HepG2 (cell line): ENCODE results near the gene SIRPB1. TPM values are rescaled to one million over a fixed set of nuclear protein-coding genes. Genes with fewer than 3 reads are reported as not detected.

Source experiments
- ATAC-seq: fragments of 200-7000 bp; cut with Tn5 transposase; 3 replicates; pipeline ENCODE4 v1.9.1; 2020; ENCODE audit warnings: mild to moderate bottlenecking, moderate library complexity
- BruUV-seq: library from RNA; stranded (reverse); fragments of 400-500 nt; replicated peaks from 2 replicates; lab custom pipeline; 2021; lab: Mats Ljungman, UMichigan
- CTCF ChIA-PET: fragments of 300-600 bp; formaldehyde crosslinking; extraction: SDS; loops from one replicate; lab custom pipeline; 2021; ENCODE audit warnings: low total read pairs, inconsistent platforms, low intra/inter-chr PET ratio; lab: Yijun Ruan, JAX
- POLR2A ChIA-PET: fragments of 350-600 bp; sonication (Branson Sonifier 250); formaldehyde crosslinking; loops from one replicate; lab custom pipeline; 2020; ENCODE audit warnings: antibody characterized with exemption, inconsistent platforms; lab: Yijun Ruan, JAX
- DNase-seq: peaks from one replicate; pipeline ENCODE4 v3.0.0-alpha.2; 2015; ENCODE audit warnings: low spot score
- FAIRE-seq: peaks from 3 replicates; lab custom pipeline; 2011; peaks lifted over from hg19 to GRCh38; lab: Jason Lieb, UNC
- H2AFZ ChIP-seq: one replicate; pipeline ENCODE4 v1.6.1; 2011; ENCODE audit warnings: low read length, inconsistent platforms
- H3K27ac ChIP-seq: fragments of 300-600 bp; 3 replicates; pipeline ENCODE4 v1.8.0; 2011; ENCODE audit warnings: mixed run types, mild to moderate bottlenecking, mixed read lengths, low read length, inconsistent platforms; ENCODE audit not compliant: insufficient read depth; ENCODE audit errors: extremely low read length
- H3K27me3 ChIP-seq, 2 experiments: fragments of 200-600 bp in 1 of 2; 2 replicates in 1 of 2; 3 replicates in 1 of 2; pipeline versions ENCODE4 v1.6.0 to v1.8.0; 2011; ENCODE audit warnings: low read length in 2 of 2, mild to moderate bottlenecking in 2 of 2, moderate library complexity in 2 of 2, inconsistent platforms in 1 of 2; ENCODE audit not compliant: insufficient read depth in 2 of 2, control insufficient read depth in 1 of 2
- H3K36me3 ChIP-seq, 2 experiments: fragments of 200-600 bp in 1 of 2; replicated peaks in 1 of 2; 2 replicates in 1 of 2; 3 replicates in 1 of 2; pipeline versions ENCODE4 v1.5.1 to v1.8.0; 2011; ENCODE audit warnings: low read length in 2 of 2, inconsistent platforms in 1 of 2; ENCODE audit not compliant: insufficient read depth in 2 of 2, control insufficient read depth in 1 of 2
- H3K4me1 ChIP-seq: 2 replicates; pipeline ENCODE4 v1.5.1; 2012; ENCODE audit warnings: low read length, inconsistent platforms; ENCODE audit not compliant: insufficient read depth
- H3K4me2 ChIP-seq: 2 replicates; pipeline ENCODE4 v1.6.0; 2011; ENCODE audit warnings: low read depth, low read length, inconsistent platforms
- H3K4me3 ChIP-seq, 3 experiments: fragments of 200-600 bp in 1 of 3; sonication (generic), shearing (Covaris generic) in 1 of 3; replicated peaks in 1 of 3; 2 replicates each; pipeline ENCODE4 v1.5.1; 2011 to 2016; ENCODE audit warnings: low read length in 3 of 3, inconsistent platforms in 2 of 3, low read depth in 2 of 3, mild to moderate bottlenecking in 2 of 3, control low read depth in 1 of 3, mixed read lengths in 1 of 3; ENCODE audit not compliant: insufficient read depth in 1 of 3
- H3K79me2 ChIP-seq: one replicate; pipeline ENCODE4 v1.6.1; 2011; ENCODE audit warnings: low read length, inconsistent platforms; ENCODE audit not compliant: insufficient read depth
- H3K9ac ChIP-seq: 2 replicates; pipeline ENCODE4 v1.6.0; 2011; ENCODE audit warnings: mild to moderate bottlenecking, low read depth, low read length, inconsistent platforms; ENCODE audit not compliant: insufficient read depth
- H3K9me3 ChIP-seq: 2 replicates; pipeline ENCODE4 v1.5.1; 2012; ENCODE audit warnings: mild to moderate bottlenecking, low read length
- H4K20me1 ChIP-seq: 2 replicates; pipeline ENCODE4 v1.6.0; 2011; ENCODE audit warnings: inconsistent platforms, mild to moderate bottlenecking, low read length, moderate library complexity; ENCODE audit not compliant: insufficient read depth
- HOXA3 ChIP-seq: sonication (generic); formaldehyde crosslinking; IDR thresholded peaks from 2 replicates; pipeline ENCODE4 v1.5.0; 2020; ENCODE audit warnings: missing genetic modification reagents
- NFE2 ChIP-seq: sonication (generic); formaldehyde crosslinking; IDR thresholded peaks from 2 replicates; pipeline ENCODE4 v1.4.0; 2020; ENCODE audit warnings: missing genetic modification reagents
- POLR2AphosphoS5 ChIP-seq: IDR thresholded peaks from 2 replicates; pipeline ENCODE4 v1.6.1; 2012; ENCODE audit warnings: low read depth, low read length
- RBM39 ChIP-seq: fragments of 200-400 bp; formaldehyde crosslinking; IDR thresholded peaks from one replicate; pipeline ENCODE4 v1.6.1; 2018; ENCODE audit warnings: antibody characterized with exemption, mild to moderate bottlenecking, low read depth, low read length; ENCODE audit not compliant: poor library complexity, severe bottlenecking
- STAG1 ChIP-seq: sonication (generic); formaldehyde crosslinking; IDR thresholded peaks from 2 replicates; pipeline ENCODE4 v1.4.0; 2020; ENCODE audit warnings: missing genetic modification reagents
- ZBTB21 ChIP-seq: sonication (generic); formaldehyde crosslinking; IDR thresholded peaks from 2 replicates; pipeline ENCODE4 v1.4.0; 2020; ENCODE audit warnings: missing genetic modification reagents
- ZIK1 ChIP-seq: sonication (generic); formaldehyde crosslinking; IDR thresholded peaks from 2 replicates; pipeline ENCODE4 v1.5.0; 2020; ENCODE audit warnings: mild to moderate bottlenecking, low read depth, missing genetic modification reagents, borderline replicate concordance
- ZNF672 ChIP-seq: sonication (generic); formaldehyde crosslinking; IDR thresholded peaks from 2 replicates; pipeline ENCODE4 v1.8.1; 2022; ENCODE audit warnings: missing genetic modification reagents
- ZZZ3 ChIP-seq: sonication (generic); formaldehyde crosslinking; IDR thresholded peaks from 2 replicates; pipeline ENCODE4 v1.4.0; 2020; ENCODE audit warnings: missing genetic modification reagents, mild to moderate bottlenecking, borderline replicate concordance
- WGBS: methylation state at CpG from one replicate; pipeline ENCODE4 v1.1.6; 2017; ENCODE audit warnings: low lambda C conversion rate; 5-methylcytosine and 5-hydroxymethylcytosine counted together
- in situ Hi-C: cut with HindIII; loops from 2 replicates; pipeline ENCODE4 v1.10.0; 2017; ENCODE audit warnings: low pct_unique_long_range_greater_than_20kb; ENCODE audit not compliant: extremely low pct_ligation_motif_present
- intact Hi-C: fragments of 100-400 bp; cut with micrococcal nuclease; formaldehyde crosslinking; loops from one replicate; pipeline ENCODE4 v1.10.0; 2022; ENCODE audit not compliant: unreplicated experiment
- polyA plus RNA-seq, 8 experiments: library from polyadenylated mRNA; depleted of rRNA in 3 of 8; stranded (reverse) in 7 of 8; unstranded in 1 of 8; fragments of >200 nt; fragmentation: Illumina TruSeq in 4 of 8; extraction: Trizol in 4 of 8; gene quantifications; 2 replicates each; pipeline versions ENCODE4 v1.2.1 to v1.2.3, GENCODE V29; 2011 to 2016; ENCODE audit warnings: low read depth in 4 of 8, missing spikeins in 1 of 8, mixed read lengths in 1 of 8; ENCODE audit not compliant: insufficient read depth in 1 of 8
- total RNA-seq, 5 experiments: library from RNA; depleted of rRNA; stranded (reverse); fragments of >200 nt; fragmentation: Illumina TruSeq; extraction: Trizol; gene quantifications; 2 replicates each; pipeline ENCODE4 v1.2.3, GENCODE V29; 2016; ENCODE audit warnings: low read depth in 1 of 5
- TF ChIP-seq, protein P1 (sequence below): sonication (generic); formaldehyde crosslinking; IDR thresholded peaks from 2 replicates; pipeline ENCODE4 v1.5.0; 2020; ENCODE audit warnings: mild to moderate bottlenecking, missing genetic modification reagents

Gene SIRPB1
- total and polyA plus RNA-seq, 2 of the 13 experiments (the other 11 are each of a cell fraction or from before 2014, with no cell fraction given): 0.41 to 1.4 TPM

DNA sequence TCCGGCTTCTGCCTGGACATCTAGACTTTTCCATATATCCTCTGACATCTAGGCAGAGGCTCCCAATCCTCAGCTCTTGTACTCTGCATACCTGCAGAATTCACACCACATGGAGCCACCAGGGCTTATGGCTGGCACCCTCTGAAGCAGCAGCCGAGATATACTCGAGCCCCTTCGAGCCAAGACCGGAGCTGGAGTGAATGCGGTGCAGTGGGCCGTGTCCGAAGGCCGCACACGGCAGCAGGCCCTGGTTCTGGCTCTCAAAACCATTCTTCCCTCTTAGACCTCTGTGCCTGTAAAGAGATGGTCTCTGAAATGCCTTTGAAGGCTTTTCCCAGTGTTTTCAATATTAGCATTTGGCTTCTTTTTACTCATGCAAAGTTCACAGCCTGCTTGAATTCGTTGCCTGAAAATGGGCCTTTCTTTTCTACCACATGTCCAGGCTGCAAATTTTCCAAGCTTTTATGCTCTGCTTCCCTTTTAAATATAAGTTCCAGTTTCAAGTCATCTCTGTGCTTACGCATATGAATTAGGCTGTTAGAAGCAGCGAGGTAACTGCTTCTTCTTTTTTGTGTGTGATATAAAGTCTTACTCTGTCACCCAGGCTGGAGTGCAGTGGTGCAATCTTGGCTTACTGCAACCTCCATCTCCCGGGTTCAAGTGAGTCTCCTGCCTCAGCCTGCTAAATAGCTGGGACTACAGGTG, 3.8 kb upstream of the SIRPB1 start:
- BruUV-seq: no TSS peak
- Histone ChIP-seq H2AFZ (no peak overlapping the region), H3K79me2 (no peaks in the 10 kb centered on the region), H3K4me3 (no peak overlapping the region), H3K9me3 (no peaks in the 10 kb centered on the region), H3K27me3 (peaks cover 0 to 6% of the 10 kb centered on the region in 2 experiments; a peak in 3 of 5 replicates), H3K4me1 (no peaks in the 10 kb centered on the region), H4K20me1 (no peaks in the 10 kb centered on the region), H3K27ac (no peak overlapping the region), H3K9ac (no peak overlapping the region), H3K4me2 (no peak overlapping the region), H3K36me3 (no peaks in the 10 kb centered on the region)
- no peak for FAIRE-seq
- ChIA-PET CTCF (no interaction called here), POLR2A (no interaction called here)
- in situ Hi-C loops (no loop called here), intact Hi-C loops (no loop called here)
- TF ChIP-seq HOXA3 (CRISPR knock-in tag): no peak
- TF ChIP-seq RBM39: no peak
- no peak for TF ChIP-seq ZBTB21
- TF ChIP-seq NFE2 (CRISPR knock-in tag): no peak
- TF ChIP-seq, protein P1, sequence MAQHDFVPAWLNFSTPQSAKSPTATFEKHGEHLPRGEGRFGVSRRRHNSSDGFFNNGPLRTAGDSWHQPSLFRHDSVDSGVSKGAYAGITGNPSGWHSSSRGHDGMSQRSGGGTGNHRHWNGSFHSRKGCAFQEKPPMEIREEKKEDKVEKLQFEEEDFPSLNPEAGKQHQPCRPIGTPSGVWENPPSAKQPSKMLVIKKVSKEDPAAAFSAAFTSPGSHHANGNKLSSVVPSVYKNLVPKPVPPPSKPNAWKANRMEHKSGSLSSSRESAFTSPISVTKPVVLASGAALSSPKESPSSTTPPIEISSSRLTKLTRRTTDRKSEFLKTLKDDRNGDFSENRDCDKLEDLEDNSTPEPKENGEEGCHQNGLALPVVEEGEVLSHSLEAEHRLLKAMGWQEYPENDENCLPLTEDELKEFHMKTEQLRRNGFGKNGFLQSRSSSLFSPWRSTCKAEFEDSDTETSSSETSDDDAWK (CRISPR knock-in tag): no peak
- TF ChIP-seq ZIK1 (CRISPR knock-in tag): no peak
- TF ChIP-seq ZNF672 (CRISPR knock-in tag): no peak
- no peak for TF ChIP-seq STAG1
- TF ChIP-seq POLR2AphosphoS5: no peak
- no peak for TF ChIP-seq ZZZ3 (CRISPR knock-in tag)
- DNase-seq: no peak
- 41% methylated on average over 14 of the region's 14 CpGs for WGBS
- ATAC-seq: no peak
